ENCODE measurements around the gene PNCK. TPM values are rescaled to one million over a fixed set of nuclear protein-coding genes. Genes with fewer than 3 reads are reported as not detected.

PNCK gene
- total RNA-seq, 1 donor from 2014 or later, result not detected

DNA sequence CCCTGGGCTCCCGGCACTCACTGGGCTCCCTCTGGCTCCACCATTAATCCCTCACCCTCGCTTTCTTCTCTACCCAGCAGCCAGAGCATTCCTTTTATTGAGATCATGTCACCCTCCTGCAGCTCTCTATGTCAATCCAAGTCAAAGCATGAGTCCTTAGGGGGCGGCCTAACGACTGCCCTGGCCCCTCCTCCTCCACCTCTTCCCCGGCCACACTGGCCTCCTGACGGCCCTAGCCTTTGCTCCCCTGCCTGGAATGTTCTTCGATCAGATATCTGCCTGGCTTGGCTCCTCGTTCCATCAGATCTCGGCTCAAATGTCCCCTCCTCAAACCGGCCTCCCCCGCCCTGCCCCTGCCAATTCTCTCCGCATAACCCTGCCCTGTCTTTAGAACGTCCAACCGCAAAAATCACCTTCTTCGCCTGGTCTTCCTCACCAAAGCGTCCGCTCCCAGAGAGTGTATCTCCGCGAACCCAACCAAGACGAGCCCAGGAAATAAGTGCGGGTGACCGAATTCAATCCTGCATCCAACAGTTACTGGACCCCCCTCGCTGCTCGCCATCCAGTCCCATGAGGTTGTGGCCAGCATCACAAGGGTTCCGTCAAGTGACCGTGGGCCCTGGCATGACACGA lies 722 bp upstream of the PNCK start:
- Mint-ChIP-seq H3K36me3 (ENCODE audit: low read depth) (no peaks in the 10 kb centered on the region), H3K9me3 (no peaks in the 10 kb centered on the region), H3K4me3 (no peak overlapping the region), H3K27me3 (peaks cover 15% of the 10 kb centered on the region), H3K4me1 (peaks cover 2% of the 10 kb centered on the region), H3K27ac (no peak overlapping the region)
- CTCF ChIA-PET, result no interaction called here
- POLR2A ChIA-PET, result no interaction called here
- TF ChIP-seq, protein P1, sequence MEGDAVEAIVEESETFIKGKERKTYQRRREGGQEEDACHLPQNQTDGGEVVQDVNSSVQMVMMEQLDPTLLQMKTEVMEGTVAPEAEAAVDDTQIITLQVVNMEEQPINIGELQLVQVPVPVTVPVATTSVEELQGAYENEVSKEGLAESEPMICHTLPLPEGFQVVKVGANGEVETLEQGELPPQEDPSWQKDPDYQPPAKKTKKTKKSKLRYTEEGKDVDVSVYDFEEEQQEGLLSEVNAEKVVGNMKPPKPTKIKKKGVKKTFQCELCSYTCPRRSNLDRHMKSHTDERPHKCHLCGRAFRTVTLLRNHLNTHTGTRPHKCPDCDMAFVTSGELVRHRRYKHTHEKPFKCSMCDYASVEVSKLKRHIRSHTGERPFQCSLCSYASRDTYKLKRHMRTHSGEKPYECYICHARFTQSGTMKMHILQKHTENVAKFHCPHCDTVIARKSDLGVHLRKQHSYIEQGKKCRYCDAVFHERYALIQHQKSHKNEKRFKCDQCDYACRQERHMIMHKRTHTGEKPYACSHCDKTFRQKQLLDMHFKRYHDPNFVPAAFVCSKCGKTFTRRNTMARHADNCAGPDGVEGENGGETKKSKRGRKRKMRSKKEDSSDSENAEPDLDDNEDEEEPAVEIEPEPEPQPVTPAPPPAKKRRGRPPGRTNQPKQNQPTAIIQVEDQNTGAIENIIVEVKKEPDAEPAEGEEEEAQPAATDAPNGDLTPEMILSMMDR (IDR thresholded peaks at IDR 0.05), result no peak
- DNase-seq (no peak), ATAC-seq (ENCODE audit: low read depth) (no peak)
- intact Hi-C loops (cut with micrococcal nuclease), result no loop called here

GRCh38 chrX:153672531-153673427 lies 834 bp downstream of the PNCK start:
- no peak for DNase-seq
- intact Hi-C loops (cut with micrococcal nuclease), result no loop called here
- TF ChIP-seq, protein P1 (IDR thresholded peaks at IDR 0.05), result no peak
- ATAC-seq (ENCODE audit: low read depth), result no peak
- CTCF ChIA-PET, result no interaction called here
- no peak overlapping the region for H3K27ac Mint-ChIP-seq
- peaks cover 6% of the 10 kb centered on the region for H3K4me1 Mint-ChIP-seq
- no peaks in the 10 kb centered on the region for H3K9me3 Mint-ChIP-seq
- POLR2A ChIA-PET, result no interaction called here
- no peak overlapping the region for H3K4me3 Mint-ChIP-seq
- H3K27me3 Mint-ChIP-seq, result peaks cover 15% of the 10 kb centered on the region
- H3K36me3 Mint-ChIP-seq (ENCODE audit: low read depth), result no peaks in the 10 kb centered on the region

DNA sequence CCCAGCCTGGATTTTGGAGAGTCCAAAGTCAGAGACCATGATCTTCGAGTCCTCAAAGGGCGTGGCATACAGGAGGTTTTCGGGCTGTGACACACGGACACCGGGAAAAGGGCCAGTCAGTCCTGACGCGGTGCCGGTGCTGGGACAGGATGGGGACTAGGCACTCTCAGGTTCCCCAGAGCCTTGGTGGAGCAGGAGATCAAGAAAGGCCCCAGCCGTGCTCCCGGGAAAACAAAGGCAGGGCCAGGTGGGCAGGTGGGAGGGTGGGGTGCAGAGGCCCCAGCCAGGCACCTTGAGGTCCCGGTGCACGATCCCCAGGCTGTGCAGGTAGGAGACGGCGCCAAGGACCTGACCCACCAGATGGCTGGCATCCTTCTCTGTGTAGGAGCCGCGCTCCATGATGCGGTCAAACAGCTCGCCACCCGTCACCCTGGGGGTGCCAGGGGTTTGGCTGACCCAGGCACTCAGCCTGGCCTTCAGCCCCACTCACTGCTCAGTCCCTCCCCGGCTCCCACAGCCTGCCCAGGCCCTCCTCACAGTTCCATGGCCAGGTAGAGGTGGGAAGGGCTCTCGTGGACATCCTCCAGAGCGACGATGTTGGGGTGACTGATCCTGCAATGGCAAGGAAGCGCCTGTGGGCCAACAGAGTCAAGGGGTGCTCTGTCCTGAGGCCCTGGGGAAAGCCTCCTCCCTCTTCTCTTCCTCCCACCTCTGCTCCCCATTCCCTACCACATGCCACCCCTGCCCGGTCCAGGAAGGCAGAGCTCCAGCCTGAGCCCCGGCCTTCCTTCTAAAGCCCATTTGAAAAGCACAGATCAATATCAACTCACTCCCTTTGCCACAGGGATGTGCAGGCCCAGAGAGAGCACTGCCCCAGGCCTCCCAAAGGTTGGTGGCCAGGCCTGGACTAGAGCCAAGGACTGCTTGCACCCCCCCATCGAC lies 1.8 kb downstream of the PNCK start:
- peaks cover 7% of the 10 kb centered on the region for H3K4me1 Mint-ChIP-seq
- peaks cover 15% of the 10 kb centered on the region for H3K27me3 Mint-ChIP-seq
- ChIA-PET POLR2A (no interaction called here), CTCF (no interaction called here)
- H3K4me3 Mint-ChIP-seq, result no peak overlapping the region
- ATAC-seq (ENCODE audit: low read depth), result no peak
- TF ChIP-seq, protein P1 (IDR thresholded peaks at IDR 0.05), result no peak
- DNase-seq, result no peak
- intact Hi-C loops (cut with micrococcal nuclease), result no loop called here
- no peaks in the 10 kb centered on the region for H3K36me3 Mint-ChIP-seq (ENCODE audit: low read depth)
- no peaks in the 10 kb centered on the region for H3K9me3 Mint-ChIP-seq
- H3K27ac Mint-ChIP-seq, result no peak overlapping the region

DNA sequence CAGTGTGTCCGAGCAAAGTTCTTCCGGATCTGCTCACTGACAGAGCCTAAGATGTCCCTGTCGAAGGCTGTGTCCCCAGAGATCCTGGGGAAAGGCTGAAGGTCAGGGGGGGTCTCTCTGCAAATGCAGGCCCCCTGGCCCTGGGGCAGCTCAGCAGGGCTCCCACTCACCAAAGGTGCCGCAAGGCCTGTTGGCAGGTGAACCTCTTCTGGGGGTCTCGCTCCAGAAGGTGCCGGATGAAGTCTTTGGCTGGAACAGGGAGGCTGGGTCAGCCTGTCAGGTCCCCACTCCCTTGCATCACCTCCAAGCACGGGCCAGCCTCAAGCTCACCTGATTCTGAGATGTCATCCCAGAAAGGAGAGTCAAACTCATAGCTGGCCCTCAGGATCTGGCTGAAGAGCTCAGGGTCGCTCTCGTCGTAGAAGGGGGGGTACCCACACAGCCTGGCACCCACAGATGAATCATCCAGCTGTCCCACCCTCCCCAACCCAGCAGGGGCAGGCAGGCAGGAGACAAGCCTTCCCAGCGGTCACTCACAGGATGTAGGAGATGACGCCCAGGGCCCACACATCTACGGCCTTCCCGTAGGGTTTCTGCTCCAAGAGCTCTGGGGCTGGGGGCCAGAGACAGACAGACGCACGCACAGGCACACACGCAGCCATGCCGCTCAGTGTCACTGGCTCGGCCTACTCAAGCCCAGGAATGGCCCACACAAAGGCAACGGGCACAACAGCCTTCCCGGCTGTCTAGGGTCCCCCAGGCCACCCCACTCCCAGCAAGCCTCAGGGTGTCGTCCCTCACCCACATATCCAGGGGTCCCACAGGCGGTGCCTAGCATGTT lies 2.6 kb downstream of the PNCK start:
- TF ChIP-seq, protein P1 (IDR thresholded peaks at IDR 0.05), result no peak
- Mint-ChIP-seq H3K27me3 (peaks cover 17% of the 10 kb centered on the region), H3K36me3 (ENCODE audit: low read depth) (no peaks in the 10 kb centered on the region), H3K4me3 (no peak overlapping the region), H3K4me1 (peaks cover 7% of the 10 kb centered on the region), H3K9me3 (no peaks in the 10 kb centered on the region), H3K27ac (no peak overlapping the region)
- CTCF ChIA-PET, result interaction anchor here (1.0 to 4.3 kb wide), 3 partner anchors 115 to 729 kb away, joined by 3 to 23 read pairs (median 3); no protein-coding TSS in a partner anchor
- POLR2A ChIA-PET, result no interaction called here
- intact Hi-C loops (cut with micrococcal nuclease), result no loop called here
- DNase-seq (no peak), ATAC-seq (ENCODE audit: low read depth) (no peak)

All from activated B cell treated with CpG ODN at 0.5 μM for 24 hours (primary cell).